Memory B cell (primary cell): ENCODE measurements around the gene ENSA.
A peak's percentile ranks its signal among the peaks of the same experiment; 100 is the strongest.
"Not testable (repeated sequence)": the region's sequence is repeated elsewhere in the genome, so short reads cannot be mapped to it uniquely, and the experiment has no call there.

ENCODE experiments used
- ATAC-seq: fragments of 150-1000 bp; cut with Tn5 transposase; 2 replicates; pipeline ENCODE4 v1.10.0; 2021; ENCODE audit warnings: low read depth, mild to moderate bottlenecking, moderate library complexity
- DNase-seq, 2 donors: peaks; one replicate each; pipeline ENCODE4 v3.0.0; 2022; ENCODE audit warnings: low spot score in 2 of 2
- H3K27ac Mint-ChIP-seq: one replicate; pipeline ENCODE4 v1.8.0; 2022; ENCODE audit warnings: mild to moderate bottlenecking, moderate library complexity, mixed read lengths
- H3K27me3 Mint-ChIP-seq: one replicate; pipeline ENCODE4 v1.8.0; 2022; ENCODE audit warnings: mixed read lengths
- H3K36me3 Mint-ChIP-seq: one replicate; pipeline ENCODE4 v1.8.0; 2022; ENCODE audit warnings: mild to moderate bottlenecking, mixed read lengths
- H3K4me1 Mint-ChIP-seq: one replicate; pipeline ENCODE4 v1.8.0; 2022; ENCODE audit warnings: mixed read lengths
- H3K4me3 Mint-ChIP-seq: one replicate; pipeline ENCODE4 v1.8.0; 2022; ENCODE audit warnings: mild to moderate bottlenecking, moderate library complexity, mixed read lengths
- H3K9me3 Mint-ChIP-seq: one replicate; pipeline ENCODE4 v1.8.0; 2022; ENCODE audit warnings: mixed read lengths

ENSA gene

DNA sequence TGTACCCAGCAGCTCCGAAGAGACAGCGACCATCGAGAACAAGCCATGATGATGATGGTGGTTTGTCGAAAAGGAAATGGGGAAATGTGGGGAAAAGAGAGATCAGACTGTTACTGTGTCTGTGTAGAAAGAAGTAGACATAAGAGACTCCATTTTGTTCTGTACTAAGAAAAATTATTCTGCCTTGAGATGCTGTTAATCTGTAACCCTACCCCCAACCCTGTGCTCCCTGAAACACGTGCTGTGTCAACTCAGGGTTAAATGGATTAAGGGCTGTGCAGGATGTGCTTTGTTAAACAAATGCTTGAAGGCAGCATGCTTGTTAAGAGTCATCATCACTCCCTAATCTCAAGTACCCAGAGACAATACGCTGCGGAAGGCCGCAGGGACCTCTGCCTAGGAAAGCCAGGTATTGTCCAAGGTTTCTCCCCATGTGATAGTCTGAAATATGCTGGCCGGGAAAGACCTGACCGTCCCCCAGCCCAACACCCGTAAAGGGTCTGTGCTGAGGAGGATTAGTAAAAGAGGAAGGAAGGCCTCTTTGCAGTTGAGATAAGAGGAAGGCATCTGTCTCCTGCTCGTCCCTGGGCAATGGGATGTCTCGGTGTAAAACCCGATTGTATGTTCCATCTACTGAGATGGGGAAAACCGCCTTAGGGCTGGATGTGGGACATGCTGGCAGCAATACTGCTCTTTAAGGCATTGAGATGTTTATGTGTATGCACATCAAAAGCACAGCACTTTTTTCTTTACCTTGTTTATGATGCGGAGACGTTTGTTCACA, 5.6 kb upstream of the ENSA start:
- H3K36me3 Mint-ChIP-seq, H3K27me3 Mint-ChIP-seq, ATAC-seq, H3K9me3 Mint-ChIP-seq, DNase-seq, H3K27ac Mint-ChIP-seq: not testable (repeated sequence)
- Mint-ChIP-seq H3K4me1 (peaks cover 18% of the 10 kb centered on the region), H3K4me3 (peak overlapping the region; percentile 21)

DNA sequence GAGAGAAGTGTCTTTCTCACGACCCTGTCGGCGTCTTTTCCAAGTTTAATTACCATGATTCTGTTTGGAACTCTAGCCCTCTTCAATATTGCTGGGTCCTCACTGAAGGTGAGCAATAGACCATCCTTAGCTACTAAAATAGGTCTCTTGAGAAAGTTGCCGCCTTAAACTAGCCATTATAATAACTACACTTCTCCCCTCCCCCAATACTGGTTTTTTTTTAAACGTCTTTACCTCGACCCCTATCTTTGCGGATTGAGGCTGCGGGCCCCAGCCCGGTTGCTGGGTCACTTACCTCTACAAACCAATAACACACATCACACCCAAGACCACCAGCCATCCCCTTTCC, 672 bp downstream of the ENSA start:
- Mint-ChIP-seq H3K4me1 (peaks cover 10% of the 10 kb centered on the region), H3K36me3 (peaks cover 14% of the 10 kb centered on the region), H3K27ac (no peak overlapping the region), H3K27me3 (no peaks in the 10 kb centered on the region), H3K4me3 (no peak overlapping the region), H3K9me3 (no peaks in the 10 kb centered on the region)
- DNase-seq (no peak), ATAC-seq (no peak)

DNA sequence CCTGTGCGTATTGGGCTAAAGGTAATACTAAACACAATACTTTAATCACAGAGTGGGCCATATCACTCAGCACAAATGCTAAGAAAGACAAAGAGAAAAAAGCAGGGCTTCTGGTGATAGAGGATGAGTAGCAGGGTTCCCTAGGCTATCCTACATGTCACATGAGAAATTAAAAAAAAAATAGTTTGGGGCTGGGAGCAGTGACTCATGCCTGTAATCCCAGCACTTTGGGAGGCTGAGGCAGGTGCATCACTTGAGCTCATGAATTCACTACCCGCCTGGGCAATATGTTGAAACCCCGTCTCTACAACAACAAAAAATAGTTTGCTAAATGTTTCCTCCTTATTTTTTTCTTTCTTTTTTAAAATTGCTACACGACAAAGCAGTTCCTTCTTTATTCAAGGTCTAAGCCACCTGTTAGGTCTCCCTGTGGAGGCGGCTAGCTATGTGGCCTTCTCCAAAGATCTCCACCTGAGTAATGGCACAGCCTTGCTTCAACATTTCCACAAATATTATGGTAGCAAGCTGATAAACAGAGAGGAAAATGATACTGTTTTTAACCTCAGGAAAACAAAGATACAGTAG, 1.5 kb downstream of the ENSA start:
- Mint-ChIP-seq H3K4me3 (peak overlapping the region; percentile 51), H3K9me3 (no peaks in the 10 kb centered on the region), H3K27ac (peak overlapping the region; percentile 15), H3K36me3 (peaks cover 17% of the 10 kb centered on the region), H3K27me3 (no peaks in the 10 kb centered on the region), H3K4me1 (peaks cover 10% of the 10 kb centered on the region)
- ATAC-seq (no peak), DNase-seq (no peak)

DNA sequence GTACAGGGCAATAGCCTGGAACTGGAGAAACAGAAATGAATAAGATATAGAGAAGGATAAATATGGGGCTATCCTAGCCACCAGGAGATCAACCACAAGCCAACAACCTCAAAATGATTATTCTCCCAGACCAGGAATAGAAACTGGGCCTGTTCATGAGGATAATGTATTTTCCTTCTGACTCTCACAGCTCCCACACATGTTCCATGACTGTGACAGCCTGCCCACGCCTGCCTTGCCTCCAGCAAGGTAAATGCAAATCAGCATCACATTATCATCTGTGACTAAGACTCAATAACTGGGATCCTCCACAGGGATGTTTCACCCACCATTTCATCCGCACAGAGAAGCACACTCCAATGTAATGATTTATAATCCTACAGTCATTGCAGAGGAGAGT, 3.3 kb downstream of the ENSA start:
- Mint-ChIP-seq H3K9me3 (no peaks in the 10 kb centered on the region), H3K4me3 (no peak overlapping the region), H3K36me3 (peaks cover 24% of the 10 kb centered on the region), H3K27me3 (no peaks in the 10 kb centered on the region), H3K4me1 (peaks cover 12% of the 10 kb centered on the region), H3K27ac (peak overlapping the region; percentile 54)
- DNase-seq (no peak), ATAC-seq (no peak)

DNA sequence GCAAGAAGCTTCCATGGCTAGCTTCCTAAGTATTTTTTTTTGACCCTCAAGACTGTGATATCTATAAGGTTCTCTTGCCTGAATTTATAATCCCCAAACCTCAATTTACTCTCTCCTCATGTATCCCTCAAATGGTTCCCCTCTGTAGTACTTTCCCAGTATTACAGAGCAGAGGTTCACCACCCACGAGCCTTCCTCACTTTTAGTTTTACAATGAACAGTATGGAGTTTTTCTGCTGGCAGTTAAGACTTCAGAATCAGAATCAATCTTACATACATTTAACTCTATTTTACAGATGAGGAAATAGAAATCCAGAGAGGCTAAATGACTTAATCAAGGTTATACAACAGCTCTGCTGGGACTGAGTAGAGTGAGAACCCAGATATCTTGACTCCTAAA, 4.9 kb downstream of the ENSA start:
- H3K4me1 Mint-ChIP-seq = peaks cover 18% of the 10 kb centered on the region
- H3K36me3 Mint-ChIP-seq = peaks cover 29% of the 10 kb centered on the region
- not testable (repeated sequence) for DNase-seq, ATAC-seq, H3K27me3 Mint-ChIP-seq, H3K9me3 Mint-ChIP-seq, H3K4me3 Mint-ChIP-seq, H3K27ac Mint-ChIP-seq

DNA sequence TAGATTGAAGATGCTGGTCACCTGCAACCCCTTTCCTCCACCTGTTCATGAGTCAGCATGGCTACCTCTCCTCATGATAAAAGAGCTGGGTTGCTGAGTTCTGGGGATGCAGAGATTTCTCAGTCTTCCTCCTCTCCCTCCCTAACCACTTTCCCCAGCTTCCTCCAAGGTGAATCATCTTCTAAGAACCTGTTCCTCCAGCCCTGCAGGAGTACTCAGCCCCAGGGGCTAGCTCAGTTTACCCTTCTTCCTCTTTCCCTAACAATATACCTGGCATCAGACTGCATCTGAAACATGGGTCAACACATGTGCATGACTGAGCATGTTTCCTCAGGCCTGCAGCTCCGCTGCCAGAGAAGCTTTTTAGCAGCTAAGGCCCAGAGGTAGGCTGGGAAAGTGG, 5.3 kb downstream of the ENSA start:
- not testable (repeated sequence) for H3K27ac Mint-ChIP-seq, H3K9me3 Mint-ChIP-seq, ATAC-seq, H3K27me3 Mint-ChIP-seq, DNase-seq
- Mint-ChIP-seq H3K4me1 (peaks cover 21% of the 10 kb centered on the region), H3K36me3 (peaks cover 33% of the 10 kb centered on the region), H3K4me3 (peak overlapping the region; percentile 41)

DNA sequence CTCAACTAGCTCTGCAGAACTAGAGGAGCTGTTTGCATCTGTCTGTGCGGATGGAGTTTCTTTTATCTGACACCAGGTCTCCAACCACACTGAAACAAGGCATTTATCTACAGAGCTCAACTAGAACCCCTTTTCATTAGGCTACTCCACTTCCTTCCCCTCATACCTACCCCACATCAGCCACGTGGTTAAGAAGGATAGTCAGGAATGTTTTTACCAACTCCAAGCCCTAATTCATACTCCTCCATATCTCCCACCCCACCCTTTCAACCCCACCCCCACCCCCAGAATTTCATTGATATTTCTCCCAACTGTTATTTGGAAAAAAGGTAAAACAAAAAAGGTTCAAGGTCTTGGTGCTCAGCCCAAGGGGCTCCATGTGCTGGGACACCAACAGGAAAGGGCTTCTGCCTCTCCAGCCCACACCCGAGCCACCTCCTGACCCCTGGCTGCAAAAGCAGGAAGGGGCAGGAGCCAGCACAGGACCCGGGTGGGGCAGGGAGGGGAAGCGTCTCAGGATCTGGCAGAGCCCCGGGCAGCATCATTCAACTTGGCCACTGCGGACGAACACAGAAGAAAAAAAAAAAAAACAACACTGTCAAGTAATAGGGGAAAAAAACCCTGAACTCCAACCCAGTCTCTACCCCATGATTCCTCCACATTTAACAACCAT, 7.0 kb downstream of the ENSA start:
- H3K4me1 Mint-ChIP-seq = peaks cover 19% of the 10 kb centered on the region
- no peaks in the 10 kb centered on the region for H3K27me3 Mint-ChIP-seq
- H3K36me3 Mint-ChIP-seq = peaks cover 33% of the 10 kb centered on the region
- no peak overlapping the region for H3K4me3 Mint-ChIP-seq
- peak overlapping the region; percentile 84 for H3K27ac Mint-ChIP-seq
- no peaks in the 10 kb centered on the region for H3K9me3 Mint-ChIP-seq
- DNase-seq = no peak
- ATAC-seq = no peak

DNA sequence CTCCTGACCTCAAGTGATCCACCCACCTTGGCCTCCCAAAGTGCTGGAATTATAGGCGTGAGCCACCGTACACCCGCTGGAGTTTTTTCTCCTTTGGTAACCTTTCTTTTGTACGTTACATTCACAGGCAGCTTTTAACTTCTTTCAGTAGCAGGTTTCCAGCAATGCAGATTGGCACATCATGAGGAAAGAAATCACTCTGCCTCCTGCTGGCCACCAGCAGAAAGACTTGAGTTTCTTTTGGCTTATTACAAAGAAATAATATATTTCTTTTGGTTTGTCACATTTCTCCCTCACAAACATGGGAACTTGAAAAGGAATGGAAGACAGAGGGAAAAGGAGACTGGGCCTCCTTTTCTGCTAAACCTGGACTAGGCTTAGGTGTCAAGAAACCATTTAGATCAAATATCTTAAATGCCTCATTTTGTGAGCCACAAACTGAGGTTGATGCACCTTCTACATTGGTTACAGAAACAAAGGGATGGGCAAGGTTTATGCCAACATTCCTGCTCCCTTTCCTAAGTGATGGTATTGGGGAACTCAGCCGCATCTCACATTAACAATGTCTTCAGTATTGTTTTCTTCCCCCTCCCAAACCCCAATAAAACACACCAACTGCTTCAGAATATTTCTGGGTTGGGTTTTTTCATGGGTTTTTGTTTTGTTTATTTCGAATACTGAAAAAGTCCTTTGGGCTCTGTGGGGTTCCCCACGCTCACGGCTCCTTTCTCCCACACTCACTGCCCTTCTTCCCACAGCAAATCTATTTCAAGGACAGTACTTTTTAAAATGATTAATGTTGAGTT, 7.7 kb downstream of the ENSA start:
- peak; percentile 79 for ATAC-seq
- Mint-ChIP-seq H3K9me3 (no peaks in the 10 kb centered on the region), H3K4me1 (peaks cover 22% of the 10 kb centered on the region), H3K27ac (peak overlapping the region; percentile 84), H3K27me3 (no peaks in the 10 kb centered on the region), H3K36me3 (peaks cover 35% of the 10 kb centered on the region), H3K4me3 (peak overlapping the region; percentile 34)
- peak; percentile 46 to 58 for DNase-seq

DNA sequence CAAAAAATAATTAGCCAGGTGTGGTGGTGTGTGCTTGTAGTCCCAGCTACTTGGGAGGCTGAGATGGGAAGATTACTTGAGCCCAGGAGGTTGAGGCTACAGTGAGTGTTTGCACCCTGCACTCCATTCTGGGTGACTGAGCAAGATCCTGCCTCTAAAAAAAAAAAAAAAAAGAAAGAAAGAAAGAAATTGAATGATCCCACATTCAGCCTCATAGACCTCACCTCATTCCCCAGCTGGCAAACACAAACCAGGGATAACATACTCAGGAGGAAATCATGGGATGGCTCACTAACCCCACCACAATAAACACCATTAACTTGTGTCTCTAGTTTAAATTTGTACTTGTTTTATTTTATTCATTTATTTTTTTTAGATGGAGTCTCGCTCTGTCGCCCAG, 8.5 kb downstream of the ENSA start:
- peak overlapping the region; percentile 84 for H3K27ac Mint-ChIP-seq
- H3K27me3 Mint-ChIP-seq = no peaks in the 10 kb centered on the region
- no peaks in the 10 kb centered on the region for H3K9me3 Mint-ChIP-seq
- no peak for ATAC-seq
- no peak for DNase-seq
- H3K4me1 Mint-ChIP-seq = peaks cover 22% of the 10 kb centered on the region
- peaks cover 36% of the 10 kb centered on the region for H3K36me3 Mint-ChIP-seq
- H3K4me3 Mint-ChIP-seq = peak overlapping the region; percentile 14

DNA sequence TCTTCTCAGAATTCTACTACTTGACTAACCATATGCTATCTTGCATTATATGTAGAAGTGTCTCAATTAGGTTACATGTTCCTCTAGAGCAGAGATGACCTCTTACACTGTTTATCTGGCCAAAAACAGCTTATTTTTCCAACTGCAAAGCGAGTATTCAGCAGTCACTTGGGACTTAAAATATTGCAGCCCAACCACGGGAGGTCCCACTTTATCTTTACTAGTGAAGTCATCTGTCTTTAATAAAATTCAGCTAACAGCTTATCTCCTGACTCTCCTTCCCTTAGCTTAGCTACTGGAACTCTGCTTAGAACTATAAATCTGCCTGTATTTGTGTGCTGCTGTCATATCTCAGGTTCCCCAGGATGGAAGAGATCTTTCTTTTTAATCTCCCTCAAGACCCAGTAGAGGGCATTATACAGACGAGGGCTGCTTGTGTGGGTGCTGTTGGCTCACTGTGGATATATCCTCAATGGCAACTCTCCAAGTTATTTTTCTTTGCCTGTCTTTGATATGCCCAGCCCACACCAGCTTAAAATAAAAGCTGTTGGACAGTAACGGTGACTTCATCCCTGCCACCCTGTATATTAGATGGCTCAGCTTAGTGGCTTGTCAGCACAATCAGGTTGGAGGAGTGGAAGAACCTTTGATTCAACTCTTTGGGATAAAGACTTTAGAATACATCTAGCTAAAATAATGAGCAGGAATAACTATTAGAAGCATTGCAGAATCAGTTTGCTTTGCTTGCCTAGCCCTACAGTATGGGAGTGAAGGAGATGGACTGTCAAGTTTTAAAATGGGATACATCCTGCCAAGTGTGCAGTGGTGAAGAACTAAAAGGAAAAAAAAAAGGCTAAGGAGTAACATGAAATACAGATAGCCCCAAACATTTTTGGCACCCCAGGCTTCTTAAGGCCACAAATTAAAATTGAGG, 9.6 kb downstream of the ENSA start:
- Mint-ChIP-seq H3K27me3 (no peaks in the 10 kb centered on the region), H3K4me3 (peak overlapping the region; percentile 19), H3K36me3 (peaks cover 36% of the 10 kb centered on the region), H3K4me1 (peaks cover 24% of the 10 kb centered on the region), H3K9me3 (no peaks in the 10 kb centered on the region), H3K27ac (peak overlapping the region; percentile 84)
- peak; percentile 64 for ATAC-seq
- DNase-seq = no peak

DNA sequence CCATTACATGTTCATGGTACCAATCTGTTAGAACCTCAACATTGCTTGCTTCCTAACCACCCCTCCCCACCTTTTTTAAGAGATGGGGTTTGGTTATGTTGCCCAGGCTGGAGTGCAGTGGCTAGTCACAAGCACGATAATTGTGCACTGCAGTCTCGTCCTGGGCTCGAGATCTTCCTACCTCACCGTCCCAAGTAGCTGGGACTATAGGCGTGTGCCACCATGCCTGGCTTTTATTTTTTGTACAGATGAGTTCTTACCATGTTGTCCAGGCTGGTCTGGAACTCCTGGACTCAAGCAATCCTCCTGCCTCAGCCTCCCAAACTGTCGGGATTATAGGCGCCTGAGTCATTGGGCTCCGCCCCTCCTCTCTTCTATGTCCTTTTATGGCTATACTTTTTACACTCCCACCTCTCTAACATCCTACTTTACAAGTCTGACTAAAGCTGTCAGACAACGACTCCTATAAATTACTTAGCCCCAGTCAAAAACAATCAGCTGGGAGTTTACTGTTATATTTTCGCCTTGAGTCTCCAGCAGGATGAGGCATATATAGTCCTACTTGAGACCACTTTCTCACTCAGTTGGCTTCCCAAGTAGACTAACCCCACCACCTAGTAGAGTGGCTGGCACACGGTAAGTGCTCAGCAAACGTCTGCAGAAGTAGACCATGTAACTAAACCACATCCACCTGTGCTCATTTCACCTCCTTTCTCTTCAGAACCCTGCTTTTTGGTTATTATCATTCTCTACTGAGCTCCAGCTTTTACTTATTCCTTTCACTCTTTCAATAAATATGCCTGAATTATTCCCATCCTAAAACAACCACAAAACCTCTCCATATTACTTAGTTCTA, 13.8 kb downstream of the ENSA start:
- Mint-ChIP-seq H3K27me3 (no peaks in the 10 kb centered on the region), H3K4me3 (no peak overlapping the region), H3K9me3 (no peaks in the 10 kb centered on the region), H3K36me3 (peaks cover 23% of the 10 kb centered on the region), H3K27ac (peak overlapping the region; percentile 62), H3K4me1 (peaks cover 39% of the 10 kb centered on the region)
- no peak for ATAC-seq
- no peak for DNase-seq

DNA sequence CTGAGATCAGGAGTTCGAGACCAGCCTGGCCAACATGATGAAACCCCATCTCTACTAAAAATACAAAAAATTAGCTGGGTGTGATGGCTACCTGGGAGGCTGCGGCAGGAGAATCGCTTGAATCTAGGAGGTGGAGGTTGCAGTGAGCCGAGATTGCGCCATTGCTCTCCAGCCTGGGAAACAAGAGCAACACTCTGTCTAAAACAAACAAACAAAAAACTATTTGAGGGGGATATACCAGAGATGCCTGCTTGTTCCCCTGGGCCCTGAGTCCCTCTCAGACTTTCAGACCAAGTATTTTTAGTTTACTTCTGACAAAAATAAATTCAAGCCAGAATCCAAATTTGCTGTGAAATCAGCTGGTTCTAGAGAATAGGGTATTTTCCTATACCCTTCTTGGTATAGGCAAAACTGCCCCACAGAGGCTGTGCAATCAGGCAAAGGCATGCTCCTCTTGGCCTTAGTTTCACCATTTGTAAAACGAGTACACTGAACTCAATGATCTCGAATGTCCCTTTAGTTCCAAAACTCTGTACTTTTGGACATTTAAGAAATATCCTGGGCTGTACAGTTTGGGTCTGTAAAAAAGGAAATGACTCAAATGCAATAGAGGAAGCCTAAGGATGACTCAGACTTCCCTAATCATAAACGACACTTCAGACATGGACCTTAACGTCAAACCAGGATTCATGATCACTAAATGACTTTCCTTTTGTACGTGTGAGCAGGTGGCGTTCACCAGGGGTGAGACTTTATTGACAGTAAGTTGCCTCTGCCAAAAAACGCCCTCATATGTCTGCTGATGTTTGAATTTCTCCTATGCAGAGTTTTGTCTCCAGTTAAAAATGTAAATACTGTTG, 16.1 kb downstream of the ENSA start:
- peak overlapping the region; percentile 97 for H3K27ac Mint-ChIP-seq
- ATAC-seq (peak; percentile 48), DNase-seq (peak in 1 of 2 donors; percentile 39)
- H3K9me3 Mint-ChIP-seq = no peaks in the 10 kb centered on the region
- H3K36me3 Mint-ChIP-seq = peaks cover 16% of the 10 kb centered on the region
- no peaks in the 10 kb centered on the region for H3K27me3 Mint-ChIP-seq
- peak overlapping the region; percentile 24 for H3K4me3 Mint-ChIP-seq
- H3K4me1 Mint-ChIP-seq = peaks cover 28% of the 10 kb centered on the region
